GM18517 (cell line): ENCODE data around the gene MFSD12.

Experiments
- ATAC-seq: cut with Tn5 transposase; IDR thresholded peaks from one replicate; pipeline ENCODE4 v1.9.1; 2021; ENCODE audit warnings: mild to moderate bottlenecking, moderate library complexity; ENCODE audit not compliant: unreplicated experiment

Gene MFSD12

DNA sequence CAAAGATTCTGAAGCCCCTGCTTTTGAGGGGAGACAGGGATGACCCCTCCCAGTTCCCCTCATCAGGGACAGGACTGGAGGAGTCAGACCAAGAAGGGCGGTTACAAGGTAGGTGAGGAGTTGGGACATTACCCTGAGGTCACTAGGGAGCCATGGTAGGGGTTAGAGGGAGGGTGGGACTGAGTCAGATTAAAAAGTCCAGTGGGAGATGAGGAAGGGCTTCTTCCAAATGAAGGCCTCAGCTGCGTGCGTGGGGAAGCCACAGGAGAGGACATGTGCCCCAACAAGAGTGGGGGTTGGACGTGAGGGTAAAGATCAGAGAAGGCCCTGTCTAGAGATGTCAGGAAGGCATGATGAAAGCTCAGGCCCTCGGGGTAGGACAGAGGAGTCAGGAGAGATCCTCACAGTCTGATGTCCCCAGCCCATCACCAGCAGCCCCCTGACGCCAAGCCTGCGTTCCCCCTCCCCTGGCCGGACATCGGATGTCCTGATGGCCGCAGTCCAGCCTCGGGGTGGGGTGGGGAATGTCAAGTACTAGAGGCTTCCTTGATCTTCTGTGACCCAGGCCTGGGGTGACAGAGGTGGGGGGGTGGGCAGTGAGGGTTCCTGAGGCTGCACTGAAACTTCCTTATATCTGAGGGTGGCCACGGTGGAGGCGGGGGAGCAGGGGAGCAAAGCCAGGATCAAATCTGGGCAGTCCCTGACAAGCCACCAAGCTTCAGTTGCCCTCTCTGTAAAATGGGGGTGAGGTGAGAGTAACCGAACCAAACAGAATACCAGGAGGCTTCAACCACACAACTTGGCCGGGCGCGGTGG lies 6.5 kb upstream of the MFSD12 start:
- ATAC-seq: no peak

DNA sequence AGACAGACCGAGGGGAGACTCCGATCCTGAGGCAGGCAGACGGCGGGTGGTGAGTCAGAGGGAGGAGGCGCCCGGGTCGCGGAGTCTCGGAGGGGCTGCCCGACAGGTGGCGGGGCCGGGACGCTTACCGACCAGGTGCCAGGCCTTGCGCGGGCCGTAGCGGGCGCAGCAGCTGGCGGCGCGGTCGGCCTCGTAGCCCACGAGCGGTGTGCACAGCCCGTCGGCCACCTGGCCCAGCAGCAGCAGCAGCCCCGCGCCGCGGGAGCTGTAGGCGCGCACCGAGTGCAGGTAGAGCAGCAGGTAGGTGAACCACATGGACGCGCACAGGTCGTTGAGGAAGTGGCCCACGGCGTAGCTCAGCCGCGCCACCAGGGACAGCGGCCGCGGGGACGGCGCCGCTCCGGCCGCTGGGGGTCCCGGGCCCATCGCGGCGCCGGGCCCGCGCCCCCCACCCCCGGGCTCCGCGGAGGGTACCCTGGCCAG lies 367 bp downstream of the MFSD12 start:
- ATAC-seq: peak; percentile 20

DNA sequence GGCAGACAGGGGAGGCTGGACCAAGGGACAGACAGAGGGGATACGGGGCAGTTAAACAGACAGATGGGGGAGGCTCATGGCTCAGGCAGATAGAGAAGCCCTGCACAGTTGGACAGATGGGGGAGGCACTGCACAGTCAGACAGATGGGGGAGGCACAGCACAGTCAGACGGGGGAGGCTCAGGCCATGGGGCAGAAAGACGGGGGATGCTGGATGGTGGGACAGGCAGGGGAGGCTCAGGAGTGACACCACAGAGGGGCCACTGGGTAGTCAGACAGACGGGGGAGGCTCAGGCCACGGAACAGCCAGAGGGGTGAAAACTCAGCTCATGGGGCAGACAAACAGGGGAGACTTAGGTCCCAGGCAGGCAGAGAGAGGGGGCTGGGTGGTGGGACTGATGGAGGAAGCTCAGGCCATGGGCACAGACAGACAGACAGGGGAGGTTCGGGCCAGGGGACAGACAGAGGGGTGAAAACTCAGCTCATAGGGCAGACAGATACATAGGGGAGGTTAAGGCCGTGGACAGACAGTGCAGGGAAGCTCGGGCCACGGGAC lies 886 bp downstream of the MFSD12 start:
- no peak for ATAC-seq

DNA sequence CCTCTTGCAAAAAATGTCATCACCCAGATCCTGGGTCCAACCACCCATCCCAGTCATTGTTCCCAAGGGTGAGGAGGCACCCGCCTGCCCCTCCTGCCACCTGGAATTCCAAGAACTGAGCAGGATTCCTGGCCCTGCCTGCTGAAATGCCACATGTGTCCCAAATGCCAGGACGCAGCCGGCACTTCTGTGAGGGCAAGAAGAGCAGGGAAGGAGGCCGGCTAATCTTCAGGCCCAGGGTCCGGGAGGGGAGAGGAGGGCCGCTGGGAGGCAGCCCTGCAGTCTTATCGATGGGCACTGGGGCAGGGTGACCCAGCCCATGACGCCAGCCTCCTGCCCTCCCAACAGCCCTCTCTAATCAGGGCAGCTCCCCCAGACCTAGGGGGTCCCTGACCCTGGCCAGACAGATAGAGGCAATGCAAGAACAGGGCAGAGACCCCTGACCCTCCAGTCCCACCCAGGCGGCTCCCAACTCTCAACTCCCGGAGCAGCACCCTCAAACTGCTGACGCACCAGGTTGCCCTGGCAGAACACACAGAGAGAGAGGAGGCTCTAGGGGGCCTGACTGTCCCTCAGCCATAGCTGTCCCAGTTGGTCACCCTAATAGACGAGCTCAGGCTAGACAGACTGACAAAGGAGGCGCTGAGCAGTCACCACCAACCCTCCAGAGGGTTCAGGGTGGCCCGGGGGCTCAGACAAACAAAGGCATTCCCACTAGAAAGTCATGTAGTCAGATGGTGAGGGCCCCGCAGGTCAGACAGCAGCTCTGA lies 1.5 kb downstream of the MFSD12 start:
- no peak for ATAC-seq

DNA sequence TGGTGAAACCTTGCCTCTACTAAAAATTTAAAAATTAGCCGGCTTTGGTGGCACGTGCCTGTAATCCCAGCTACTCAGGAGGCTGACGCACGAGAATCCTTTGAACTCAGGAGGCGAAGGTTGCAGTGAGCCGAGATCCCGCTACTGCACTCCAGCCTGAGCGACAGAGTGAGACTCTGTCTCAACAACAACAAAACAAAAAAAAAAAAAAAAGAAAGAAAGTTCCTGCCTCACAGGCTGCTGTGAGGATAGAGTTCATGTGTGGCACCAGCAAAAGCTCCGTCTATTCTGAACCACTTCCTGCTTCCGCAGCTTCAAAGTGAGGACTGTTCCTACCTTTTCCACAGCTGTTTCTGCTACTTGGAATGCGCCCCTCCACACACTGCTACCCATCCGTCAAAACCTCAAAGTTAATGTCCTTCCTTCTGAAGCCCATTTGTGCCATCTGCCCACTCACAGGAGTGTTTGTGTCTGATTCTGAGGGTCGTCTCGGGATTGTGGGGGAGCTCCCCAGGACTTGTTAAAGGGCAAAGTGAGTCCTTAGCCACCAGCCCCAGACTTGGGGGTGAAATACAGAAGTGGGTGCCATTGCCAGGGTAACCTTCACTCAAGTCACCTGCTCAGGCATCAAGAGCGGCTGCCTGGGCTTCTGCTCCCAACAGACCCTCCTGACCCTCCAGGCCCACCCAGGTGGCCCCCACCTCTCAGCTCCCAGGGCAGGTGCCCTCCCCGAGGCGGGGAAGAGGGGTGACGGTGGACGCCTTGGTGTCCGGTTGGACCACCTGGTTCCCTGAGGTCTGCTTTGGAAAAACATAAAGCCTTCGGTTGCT lies 2.9 kb downstream of the MFSD12 start:
- no peak for ATAC-seq

DNA sequence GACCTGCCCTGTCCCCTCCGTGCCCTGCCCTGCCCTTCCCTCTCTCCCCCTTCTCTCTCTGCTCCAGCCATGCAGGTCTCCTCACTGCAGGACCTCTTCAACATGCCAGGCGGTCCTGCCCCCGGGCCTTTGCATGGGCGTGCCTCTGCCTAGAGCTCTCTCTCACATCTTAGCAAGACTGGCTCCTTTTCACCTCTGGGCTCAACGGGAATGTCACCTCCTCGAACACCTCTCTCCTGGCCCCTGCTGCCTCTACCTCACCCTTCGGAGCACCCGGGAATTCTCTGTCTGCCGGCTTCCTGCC lies 5.6 kb downstream of the MFSD12 start:
- ATAC-seq: no peak

DNA sequence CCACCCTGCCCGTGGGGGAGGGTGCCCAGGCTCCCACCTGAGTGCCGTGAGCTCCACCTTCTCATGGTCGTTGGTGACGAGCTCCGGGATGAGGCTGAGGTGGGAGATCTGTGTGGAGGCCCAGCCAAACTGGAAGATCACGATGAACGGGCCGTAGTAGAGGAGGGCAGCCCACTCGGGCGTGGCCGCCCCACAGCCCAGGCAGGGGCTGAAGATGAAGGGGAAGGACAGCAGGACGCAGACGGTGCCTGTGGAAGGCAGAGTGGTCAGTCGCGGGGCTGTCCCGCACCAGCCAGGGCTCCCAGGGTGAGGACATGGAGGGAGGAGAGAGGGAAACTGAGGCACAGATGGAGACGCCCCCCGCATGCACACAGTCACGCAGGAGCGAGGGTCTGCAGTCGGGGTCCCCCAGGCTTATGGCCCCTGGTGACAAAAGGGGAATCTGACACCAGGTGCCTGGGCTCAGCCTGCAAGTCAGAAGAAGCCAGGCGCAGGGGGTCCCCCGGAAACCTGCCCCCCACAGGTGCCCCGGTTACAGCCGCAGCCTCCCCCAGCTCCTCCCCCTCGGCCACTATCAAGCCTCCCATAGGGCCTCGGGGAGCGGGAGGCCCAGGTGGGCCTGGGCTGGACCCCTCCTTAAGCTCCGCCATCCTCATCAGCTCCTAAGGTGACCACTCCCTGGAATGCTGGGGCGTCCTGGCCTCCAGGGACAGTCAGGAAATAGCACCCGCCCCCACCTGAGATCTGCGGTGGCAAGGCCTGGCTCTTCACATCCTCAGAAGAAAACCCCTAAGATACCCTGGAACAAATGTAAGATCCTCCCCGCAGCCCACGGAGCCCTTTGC lies 6.2 kb downstream of the MFSD12 start:
- no peak for ATAC-seq

DNA sequence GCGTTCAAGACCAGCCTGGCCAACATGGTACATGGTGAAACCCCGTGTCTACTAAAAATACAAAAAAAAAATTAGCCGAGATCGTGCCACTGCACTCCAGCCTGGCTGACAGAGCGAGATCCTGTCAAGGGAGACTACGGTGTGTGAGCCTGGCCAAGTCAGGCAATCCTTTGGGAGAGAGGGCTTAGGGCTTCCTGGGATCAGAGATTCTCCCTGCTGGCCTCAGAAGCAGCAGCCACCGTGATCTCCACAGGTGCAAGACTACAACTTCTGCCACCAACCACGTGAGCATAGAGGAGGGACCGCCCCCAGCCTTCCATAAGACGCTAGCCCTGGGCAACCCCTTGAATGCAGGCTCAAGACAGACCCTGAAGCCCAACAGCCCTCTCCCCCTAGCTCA lies 7.6 kb downstream of the MFSD12 start:
- no peak for ATAC-seq

DNA sequence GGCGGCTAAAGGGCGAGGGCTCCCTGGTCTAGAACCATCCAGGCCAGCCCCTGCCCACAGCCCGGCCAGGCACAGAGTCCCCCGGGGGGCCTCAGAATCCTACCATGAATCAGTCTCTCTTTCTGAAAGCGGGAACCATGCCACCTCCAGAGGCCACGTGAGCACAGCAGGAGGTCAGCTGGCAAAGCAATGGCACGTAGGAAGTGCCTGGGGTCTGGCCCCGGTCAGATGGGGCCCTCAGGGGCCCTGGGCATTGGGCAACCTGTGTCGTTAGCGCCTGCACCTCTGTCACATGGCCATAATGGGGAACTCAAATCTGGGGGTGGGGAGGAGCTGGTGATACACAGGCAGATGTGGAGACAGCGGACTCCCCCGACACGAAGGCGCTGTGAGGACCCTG lies 8.8 kb downstream of the MFSD12 start:
- no peak for ATAC-seq

DNA sequence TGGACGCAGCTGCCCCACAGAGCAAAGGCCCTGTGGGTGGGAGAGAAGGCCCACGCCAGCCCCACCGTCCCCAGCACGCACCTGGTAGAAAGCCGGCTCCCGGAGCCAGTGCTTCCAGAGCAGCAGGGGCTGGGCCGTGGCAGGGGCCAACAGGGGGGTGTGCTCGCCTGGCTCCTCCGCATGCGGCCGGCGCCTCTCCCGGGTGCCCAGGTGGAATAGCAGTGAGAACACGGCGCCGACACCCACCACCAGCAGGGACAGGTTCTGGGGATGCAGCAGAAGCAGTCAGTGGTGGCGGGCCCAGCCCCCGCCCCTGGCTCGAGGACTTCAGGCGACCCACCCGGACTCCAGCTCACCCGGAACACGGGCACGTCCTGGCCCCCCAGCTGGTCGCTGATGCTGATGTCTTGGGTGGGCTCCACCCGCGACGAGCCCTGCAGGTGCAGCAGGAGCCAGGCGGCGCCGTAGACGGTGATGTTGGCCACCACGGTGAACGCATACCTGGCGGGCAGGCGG lies 9.6 kb downstream of the MFSD12 start:
- ATAC-seq: no peak

DNA sequence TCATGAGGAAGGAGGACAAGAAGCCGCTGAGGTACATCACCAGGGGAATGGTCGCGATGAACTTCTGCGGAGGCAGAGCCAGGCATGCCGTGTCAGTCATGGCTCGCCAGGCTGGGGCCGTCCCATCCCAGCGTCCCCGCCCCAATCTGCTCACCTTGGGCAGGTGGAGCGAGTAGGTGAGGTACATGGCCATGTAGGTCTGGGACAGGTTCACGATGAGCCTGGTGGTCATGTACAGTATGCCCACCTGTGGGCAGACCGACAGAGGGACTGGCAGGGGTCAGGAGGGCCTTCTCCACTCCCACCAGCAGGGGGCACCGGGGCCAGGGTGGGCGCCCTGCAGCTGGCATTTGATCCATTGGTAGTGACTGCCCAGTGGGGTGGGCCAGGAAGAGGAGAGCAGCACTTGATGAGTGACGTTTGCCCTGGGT lies 10.1 kb downstream of the MFSD12 start:
- ATAC-seq: no peak

DNA sequence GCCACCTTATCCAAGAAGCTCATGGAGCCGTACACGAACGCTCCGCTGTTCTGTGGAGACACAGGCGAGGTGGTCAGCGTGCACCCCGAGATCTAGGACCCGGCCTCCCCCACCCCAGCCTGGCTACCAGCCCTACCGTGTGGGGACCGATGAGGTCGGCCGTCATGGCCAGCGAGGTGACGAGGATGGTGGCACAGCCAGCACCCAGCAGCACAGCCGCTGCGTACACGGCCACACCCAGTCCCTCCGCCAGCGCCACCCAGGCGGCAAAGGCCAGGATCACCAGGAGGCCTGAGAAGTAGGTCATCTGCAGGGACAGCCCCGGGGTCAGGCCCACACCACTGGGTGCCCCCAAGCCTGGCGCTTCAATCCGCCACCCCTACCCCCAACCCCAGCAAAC lies 11.3 kb downstream of the MFSD12 start:
- ATAC-seq: no peak

DNA sequence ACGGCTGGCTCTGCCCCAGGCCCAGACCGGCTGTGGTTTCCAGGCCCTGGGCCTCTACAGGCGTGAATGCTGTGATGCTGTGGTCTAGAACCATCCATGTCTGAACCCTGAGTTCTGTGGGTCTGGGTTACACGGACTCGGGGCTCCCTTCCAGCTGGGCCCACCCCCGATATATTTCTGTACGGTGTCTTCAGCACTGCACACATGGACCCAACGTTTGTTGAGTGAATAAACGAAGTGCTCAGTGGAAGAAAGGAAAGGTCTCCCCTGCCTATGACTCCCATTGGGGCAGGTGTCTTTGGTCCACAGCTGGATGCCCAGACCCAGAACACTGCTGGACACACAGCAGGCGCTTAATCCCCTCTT lies 11.7 kb downstream of the MFSD12 start:
- no peak for ATAC-seq

DNA sequence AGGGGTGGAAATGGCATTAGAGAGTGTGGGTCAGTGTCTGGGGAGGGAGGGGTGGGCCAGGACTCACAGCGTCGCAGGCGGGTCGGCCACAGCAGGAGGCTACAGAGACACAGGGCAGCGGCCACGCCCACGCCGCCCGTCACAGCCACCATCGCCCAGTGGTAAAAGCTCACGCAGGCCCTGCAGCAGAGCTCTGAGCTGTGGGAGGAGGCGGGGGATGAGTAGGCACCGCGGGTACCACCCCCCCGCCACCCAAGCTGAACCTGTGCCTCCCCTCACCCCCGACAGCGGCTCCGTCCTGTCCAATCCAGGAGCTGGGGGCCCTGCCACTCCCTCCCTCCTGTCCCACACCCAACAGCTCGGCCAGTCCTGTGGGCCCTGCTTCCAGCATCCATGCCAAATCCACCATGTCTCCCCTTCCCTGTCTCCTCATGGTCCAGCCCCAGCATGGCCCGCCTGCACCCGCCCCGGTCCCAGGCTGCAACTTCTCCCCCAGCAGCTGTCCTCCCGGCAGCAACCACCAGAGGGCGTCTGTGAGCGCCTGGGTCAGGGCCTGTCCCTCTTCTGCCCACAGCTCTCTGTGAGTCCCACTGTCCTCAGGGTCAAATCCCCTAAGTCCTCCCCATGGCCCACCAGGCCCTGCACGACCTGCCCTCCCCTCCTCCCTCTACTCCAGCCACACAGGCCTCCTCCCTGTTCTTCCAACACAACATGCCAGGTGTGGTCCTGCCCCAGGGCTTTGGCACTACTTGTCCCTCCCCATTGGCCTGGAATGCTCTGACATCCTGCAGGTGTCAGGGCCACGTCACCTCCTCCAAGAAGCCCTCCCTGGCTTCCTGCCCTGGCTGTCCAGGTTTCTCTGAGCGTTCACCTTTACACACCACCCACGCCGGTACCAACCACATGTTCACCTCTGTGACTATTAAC lies 12.4 kb downstream of the MFSD12 start:
- ATAC-seq: no peak

DNA sequence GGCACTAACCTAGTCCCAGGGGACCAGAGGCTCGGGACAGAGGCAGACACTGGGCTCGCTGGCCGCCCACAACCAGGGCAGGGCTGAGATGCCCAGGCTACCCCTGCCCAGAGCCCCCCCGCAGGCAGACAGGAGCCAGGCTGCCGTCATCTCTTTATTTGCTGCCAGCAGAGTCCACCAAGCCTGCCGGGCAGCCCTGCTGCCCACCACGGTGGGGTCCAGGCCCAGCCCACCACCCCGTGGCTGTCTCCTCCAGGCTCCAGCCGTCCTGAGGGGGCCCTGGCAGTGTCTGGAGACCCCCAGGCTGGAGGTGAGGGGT lies 13.4 kb downstream of the MFSD12 start:
- no peak for ATAC-seq

DNA sequence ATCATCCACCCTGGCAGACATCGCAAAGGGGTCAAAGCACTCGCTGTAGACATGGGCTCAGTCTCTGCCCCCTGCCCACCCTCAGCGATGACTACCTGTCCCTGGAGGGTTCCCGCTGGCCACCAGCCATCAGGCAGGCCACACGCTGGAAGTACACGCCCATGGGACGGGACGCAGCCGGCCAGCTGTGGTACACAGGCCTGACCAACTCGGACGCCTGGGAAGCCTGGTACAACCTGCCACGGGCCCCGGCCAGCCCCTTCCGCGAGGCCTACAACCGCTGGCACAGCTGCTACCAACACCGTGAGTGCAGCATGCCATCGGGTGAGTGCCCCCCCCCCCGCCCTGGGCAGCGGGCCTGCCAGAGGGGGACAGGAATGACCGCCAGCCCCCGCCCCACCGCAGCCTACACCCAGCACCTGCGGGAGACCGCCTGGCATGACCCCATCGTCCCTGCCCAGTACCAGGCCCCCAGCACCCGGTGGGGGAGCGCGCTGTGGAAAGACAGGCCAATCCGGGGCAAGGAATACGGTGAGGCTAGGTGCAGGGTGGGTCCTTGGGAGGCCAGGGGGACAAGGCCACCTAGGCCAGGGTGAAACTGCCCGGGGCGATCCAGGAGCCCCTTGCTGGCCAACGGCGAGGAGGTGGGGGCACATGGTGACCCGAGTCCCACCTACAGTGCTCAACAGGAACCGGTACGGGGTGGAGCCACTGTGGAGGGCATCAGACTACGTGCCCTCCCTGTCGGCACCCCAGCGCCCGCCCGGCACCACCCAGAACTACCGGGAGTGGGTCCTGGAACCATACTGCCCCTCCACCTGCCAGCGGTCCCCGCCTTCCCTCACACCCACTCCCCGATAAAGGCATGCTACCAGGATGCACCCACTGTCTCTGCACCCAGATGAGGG lies 14.0 kb downstream of the MFSD12 start:
- no peak for ATAC-seq

DNA sequence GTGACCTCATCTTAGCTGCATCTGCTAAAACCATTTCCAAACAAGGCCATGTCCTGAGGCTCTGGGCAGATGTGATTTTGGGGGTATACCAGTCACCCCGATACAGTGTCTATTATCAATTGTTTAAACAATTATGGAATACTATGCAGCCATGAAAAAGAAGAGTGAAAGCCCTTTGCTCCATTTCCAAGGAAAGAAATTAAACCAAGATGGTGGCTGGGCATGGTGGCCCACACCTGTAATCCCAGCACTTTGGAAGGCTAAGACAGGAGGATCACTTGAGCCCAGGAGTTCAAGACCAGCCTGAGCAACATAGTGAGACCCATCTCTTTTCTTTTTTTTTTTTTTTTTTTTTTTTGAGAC lies 17.6 kb downstream of the MFSD12 start:
- ATAC-seq: no peak
